Uterus (tissue), 4 donors: ENCODE measurements around the gene NIPAL3. TPM values are rescaled to one million over a fixed set of nuclear protein-coding genes. Genes with fewer than 3 reads are reported as not detected.
"Not testable (repeated sequence)": the region's sequence is repeated elsewhere in the genome, so short reads cannot be mapped to it uniquely, and the experiment has no call there.

Experiments
- DNase-seq, 2 donors: peaks; one replicate each; pipeline ENCODE4 v3.0.0-alpha.2; 2019 to 2020
- H3K27ac ChIP-seq, 2 donors: fragments of 200-600 bp; sonication (generic); 1 replicate in 1 of 2; 2 replicates in 1 of 2; pipeline ENCODE4 v1.5.1; 2016 to 2018
- H3K27me3 ChIP-seq, 2 donors: fragments of 200-600 bp; sonication (generic); one replicate each; pipeline ENCODE4 v1.5.1; 2018 to 2019; ENCODE audit warnings: control low read depth in 1 of 2
- H3K36me3 ChIP-seq, 2 donors: fragments of 200-600 bp; sonication (generic); one replicate each; pipeline ENCODE4 v1.5.1; 2019; ENCODE audit warnings: control low read depth in 1 of 2
- H3K4me1 ChIP-seq, 2 donors: fragments of 200-600 bp; sonication (generic); one replicate each; pipeline ENCODE4 v1.5.1; 2018 to 2019; ENCODE audit warnings: control low read depth in 1 of 2
- H3K4me3 ChIP-seq, 2 donors: fragments of 200-600 bp; sonication (generic); 1 replicate in 1 of 2; 2 replicates in 1 of 2; pipeline ENCODE4 v1.5.1; 2018 to 2019; ENCODE audit warnings: mild to moderate bottlenecking in 1 of 2
- H3K9me3 ChIP-seq, 2 donors: fragments of 200-600 bp; sonication (generic); one replicate each; pipeline ENCODE4 v1.5.1; 2019; ENCODE audit warnings: control low read depth in 1 of 2
- CTCF ChIP-seq, 4 experiments: fragments of 200-600 bp in 2 of 4; fragments of 450-650 bp in 2 of 4; sonication (generic) in 2 of 4; IDR thresholded peaks; one replicate each; pipeline ENCODE4 v1.5.1; 2016 to 2019; ENCODE audit warnings: antibody characterized with exemption in 4 of 4, mild to moderate bottlenecking in 2 of 4, moderate library complexity in 1 of 4
- POLR2A ChIP-seq, 2 donors: fragments of 450-650 bp; IDR thresholded peaks; one replicate each; pipeline ENCODE4 v1.6.1; 2016; ENCODE audit warnings: antibody characterized with exemption in 2 of 2, mild to moderate bottlenecking in 1 of 2, moderate library complexity in 1 of 2
- intact Hi-C: fragments of 100-400 bp; cut with DNase I; formaldehyde crosslinking; loops from one replicate; pipeline ENCODE4 v1.15.1; 2023; ENCODE audit warnings: low total_unique reads
- total RNA-seq, 4 donors: library from RNA; depleted of rRNA in 3 of 4; stranded (reverse); fragments of >200 nt in 3 of 4; gene quantifications; one replicate each; pipeline versions ENCODE4 v1.1.0 to v1.2.4, GENCODE V29; 2014 to 2023
- donor health status: DM: yes; HTN: yes; CAD: no.

Gene NIPAL3
- total RNA-seq, 4 donors from 2014 or later, result 14.2 to 36.8 (median 21.5) TPM

DNA sequence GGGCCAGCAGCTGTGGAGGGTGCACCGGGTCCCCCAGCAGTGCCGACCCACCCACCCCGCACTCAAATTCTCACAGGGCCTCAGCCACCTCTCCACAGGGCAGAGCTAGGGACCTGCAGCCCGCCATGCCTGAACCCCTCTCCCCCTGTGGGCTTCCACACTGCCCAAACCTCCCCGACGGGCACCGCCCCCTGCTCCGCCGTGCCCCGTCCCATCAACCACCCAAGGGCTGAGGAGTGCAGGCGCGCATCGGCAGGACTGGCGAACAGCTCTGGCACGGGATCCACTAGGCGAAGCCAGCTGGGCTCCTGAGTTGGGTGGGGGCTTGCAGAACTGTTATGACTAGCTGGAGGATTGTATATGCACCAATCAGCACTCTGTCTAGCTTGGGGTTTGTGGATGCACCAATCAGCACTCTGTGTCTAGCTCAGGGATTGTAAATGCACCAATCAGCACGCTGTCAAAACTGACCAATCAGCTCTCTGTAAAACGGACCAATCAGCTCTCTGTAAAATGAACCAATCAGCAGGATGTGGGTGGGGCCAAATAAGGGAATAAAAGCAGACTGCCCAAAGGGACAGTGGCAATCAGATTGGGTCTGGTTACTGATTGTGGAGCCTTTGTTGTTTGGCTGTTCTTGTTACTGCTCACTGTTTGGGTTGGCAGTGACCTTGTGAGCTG is 74.6 kb downstream of the NIPAL3 start:
- Histone ChIP-seq H3K9me3 (no peaks in the 10 kb centered on the region), H3K27me3 (no peaks in the 10 kb centered on the region), H3K4me3 (no peak overlapping the region), H3K4me1 (no peaks in the 10 kb centered on the region), H3K36me3 (no peaks in the 10 kb centered on the region), H3K27ac (no peak overlapping the region)
- TF ChIP-seq POLR2A (IDR thresholded peaks at IDR 0.05) (no peak), CTCF (IDR thresholded peaks at IDR 0.05) (no peak)
- intact Hi-C loops, result no loop called here
- DNase-seq, result no peak

- intact Hi-C loops, result no loop called here
- Histone ChIP-seq H3K36me3 (no peaks in the 10 kb centered on the region), H3K27me3 (no peaks in the 10 kb centered on the region), H3K4me3 (no peak overlapping the region), H3K4me1 (no peaks in the 10 kb centered on the region), H3K9me3 (no peaks in the 10 kb centered on the region), H3K27ac (no peak overlapping the region)
- TF ChIP-seq CTCF (IDR thresholded peaks at IDR 0.05), result no peak
- no peak for TF ChIP-seq POLR2A (IDR thresholded peaks at IDR 0.05)
- no peak for DNase-seq
These were observed 76.2 kb downstream of the NIPAL3 start for GRCh38 chr1:24491577-24492360.

DNA sequence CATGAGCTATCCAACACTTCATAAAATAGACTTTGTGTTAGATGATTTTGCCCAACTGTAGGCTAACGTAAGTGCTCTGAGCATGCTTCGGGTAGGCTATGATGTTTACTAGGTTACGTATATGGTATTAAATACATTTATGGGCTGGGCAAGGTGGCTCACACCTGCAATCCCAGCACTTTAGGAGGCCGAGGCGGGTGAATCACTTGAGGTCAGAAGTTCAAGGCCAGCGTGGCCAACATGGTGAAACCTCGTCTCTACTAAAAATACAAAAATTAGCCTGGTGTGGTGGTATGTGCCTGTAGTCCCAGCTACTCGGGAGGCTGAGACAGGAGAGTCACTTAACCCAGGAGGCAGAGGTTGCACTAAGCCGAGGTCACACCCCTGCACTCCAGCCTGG is 77.3 kb downstream of the NIPAL3 start:
- DNase-seq, intact Hi-C loops, H3K4me3 ChIP-seq, H3K27me3 ChIP-seq, H3K36me3 ChIP-seq, H3K27ac ChIP-seq, H3K9me3 ChIP-seq, H3K4me1 ChIP-seq: not testable (repeated sequence)

DNA sequence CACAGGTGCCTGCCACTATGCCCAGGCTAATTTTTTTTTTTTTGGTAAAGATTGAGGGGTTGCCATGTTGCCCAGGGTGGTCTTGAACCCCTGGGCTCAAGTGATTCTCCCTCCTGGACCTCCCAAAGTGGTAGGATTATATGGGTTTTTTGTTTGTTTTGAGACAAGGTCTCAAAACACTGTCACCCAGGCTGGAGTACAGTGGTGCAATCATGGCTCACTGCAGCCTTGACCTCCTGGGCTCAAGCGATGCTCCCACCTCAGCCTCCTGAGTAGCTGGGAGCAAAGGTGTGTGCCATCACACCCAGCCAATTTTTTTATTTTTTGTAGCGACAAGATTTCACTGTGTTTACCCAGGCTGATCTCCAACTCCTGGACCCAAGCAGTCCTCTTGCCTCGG is 78.2 kb downstream of the NIPAL3 start:
- Histone ChIP-seq H3K9me3 (no peaks in the 10 kb centered on the region), H3K27me3 (no peaks in the 10 kb centered on the region), H3K4me1 (no peaks in the 10 kb centered on the region), H3K27ac (no peak overlapping the region), H3K36me3 (no peaks in the 10 kb centered on the region), H3K4me3 (no peak overlapping the region)
- DNase-seq, result no peak
- intact Hi-C loops, result no loop called here
- no peak for TF ChIP-seq CTCF (IDR thresholded peaks at IDR 0.05)
- TF ChIP-seq POLR2A (IDR thresholded peaks at IDR 0.05), result no peak

DNA sequence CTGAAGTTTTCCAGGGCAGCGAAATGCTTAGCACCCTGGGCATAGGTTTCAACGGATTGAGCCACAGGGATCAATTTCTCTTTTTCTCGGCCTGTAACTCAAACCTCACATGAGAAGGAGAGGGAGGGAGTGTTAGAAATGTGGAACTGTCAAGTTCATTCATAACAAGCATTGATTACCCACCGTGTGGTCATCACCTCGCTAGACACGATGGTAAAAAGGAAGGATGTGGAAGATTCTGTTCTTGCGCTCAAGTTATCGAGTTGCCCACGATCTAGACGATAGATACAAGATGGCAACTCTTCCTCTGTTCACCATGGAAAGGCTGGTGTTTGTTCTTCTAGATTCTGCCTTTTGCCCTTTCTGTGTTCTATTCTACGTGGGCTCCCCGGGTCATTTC is 83.0 kb downstream of the NIPAL3 start:
- DNase-seq, result no peak
- Histone ChIP-seq H3K4me1 (no peaks in the 10 kb centered on the region), H3K4me3 (no peak overlapping the region), H3K27ac (no peak overlapping the region), H3K9me3 (no peaks in the 10 kb centered on the region), H3K36me3 (no peaks in the 10 kb centered on the region), H3K27me3 (no peaks in the 10 kb centered on the region)
- intact Hi-C loops, result no loop called here
- TF ChIP-seq CTCF (IDR thresholded peaks at IDR 0.05) (no peak), POLR2A (IDR thresholded peaks at IDR 0.05) (no peak)
